Peyer's patch (tissue), 4 donors: ENCODE results near the gene CFAP126.
"Not testable (repeated sequence)": the region's sequence is repeated elsewhere in the genome, so short reads cannot be mapped to it uniquely, and the experiment has no call there.

Source experiments
- POLR2A ChIP-seq, 2 donors: fragments of 450-650 bp; IDR thresholded peaks; one replicate each; pipeline ENCODE4 v1.5.1; 2017; ENCODE audit warnings: antibody characterized with exemption in 2 of 2, mild to moderate bottlenecking in 2 of 2, moderate library complexity in 2 of 2
- TF ChIP-seq, protein P1 (sequence below), 6 experiments: fragments of 450-650 bp in 4 of 6; fragments of 200-600 bp in 2 of 6; sonication (generic) in 1 of 6; IDR thresholded peaks; one replicate each; pipeline ENCODE4 v1.5.1; 2017 to 2019; ENCODE audit warnings: antibody characterized with exemption in 6 of 6, mild to moderate bottlenecking in 3 of 6, moderate library complexity in 1 of 6

DNA sequence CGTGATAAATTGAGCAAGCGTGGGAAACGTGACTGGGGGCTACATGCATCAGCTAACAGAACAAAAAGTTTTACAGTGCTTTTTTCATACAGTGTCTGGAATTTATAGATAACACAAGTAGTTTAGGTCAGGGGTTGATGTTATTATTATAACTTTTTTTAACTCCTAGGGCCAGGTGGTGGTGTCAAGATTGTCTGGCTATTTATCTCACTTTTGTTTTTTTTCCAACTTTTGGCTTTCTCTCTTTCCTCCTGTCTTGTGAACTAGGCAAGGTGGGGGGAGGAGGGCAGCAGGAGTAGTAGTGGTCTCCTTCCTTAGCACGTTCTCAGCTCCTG is 42.9 kb upstream of the CFAP126 start:
- TF ChIP-seq, protein P1, sequence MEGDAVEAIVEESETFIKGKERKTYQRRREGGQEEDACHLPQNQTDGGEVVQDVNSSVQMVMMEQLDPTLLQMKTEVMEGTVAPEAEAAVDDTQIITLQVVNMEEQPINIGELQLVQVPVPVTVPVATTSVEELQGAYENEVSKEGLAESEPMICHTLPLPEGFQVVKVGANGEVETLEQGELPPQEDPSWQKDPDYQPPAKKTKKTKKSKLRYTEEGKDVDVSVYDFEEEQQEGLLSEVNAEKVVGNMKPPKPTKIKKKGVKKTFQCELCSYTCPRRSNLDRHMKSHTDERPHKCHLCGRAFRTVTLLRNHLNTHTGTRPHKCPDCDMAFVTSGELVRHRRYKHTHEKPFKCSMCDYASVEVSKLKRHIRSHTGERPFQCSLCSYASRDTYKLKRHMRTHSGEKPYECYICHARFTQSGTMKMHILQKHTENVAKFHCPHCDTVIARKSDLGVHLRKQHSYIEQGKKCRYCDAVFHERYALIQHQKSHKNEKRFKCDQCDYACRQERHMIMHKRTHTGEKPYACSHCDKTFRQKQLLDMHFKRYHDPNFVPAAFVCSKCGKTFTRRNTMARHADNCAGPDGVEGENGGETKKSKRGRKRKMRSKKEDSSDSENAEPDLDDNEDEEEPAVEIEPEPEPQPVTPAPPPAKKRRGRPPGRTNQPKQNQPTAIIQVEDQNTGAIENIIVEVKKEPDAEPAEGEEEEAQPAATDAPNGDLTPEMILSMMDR (IDR thresholded peaks at IDR 0.05), result not testable (repeated sequence)
- not testable (repeated sequence) for TF ChIP-seq POLR2A (IDR thresholded peaks at IDR 0.05)
